NOMO-1 treated with dmso at 0.1 percent for 144 hours (cell line): Measurements from ENCODE around the gene COQ4.
A peak's percentile ranks its signal among the peaks of the same experiment; 100 is the strongest.
"Not testable (repeated sequence)": the region's sequence is repeated elsewhere in the genome, so short reads cannot be mapped to it uniquely, and the experiment has no call there.

Source experiments
- DNase-seq: peaks from one replicate; lab custom pipeline; 2025; ENCODE audit not compliant: unreplicated experiment; lab: John Stamatoyannopoulos, UW

COQ4 gene

GRCh38 chr9:128298535-128299482 is 23.8 kb upstream of the COQ4 start:
- DNase-seq: no peak

DNA sequence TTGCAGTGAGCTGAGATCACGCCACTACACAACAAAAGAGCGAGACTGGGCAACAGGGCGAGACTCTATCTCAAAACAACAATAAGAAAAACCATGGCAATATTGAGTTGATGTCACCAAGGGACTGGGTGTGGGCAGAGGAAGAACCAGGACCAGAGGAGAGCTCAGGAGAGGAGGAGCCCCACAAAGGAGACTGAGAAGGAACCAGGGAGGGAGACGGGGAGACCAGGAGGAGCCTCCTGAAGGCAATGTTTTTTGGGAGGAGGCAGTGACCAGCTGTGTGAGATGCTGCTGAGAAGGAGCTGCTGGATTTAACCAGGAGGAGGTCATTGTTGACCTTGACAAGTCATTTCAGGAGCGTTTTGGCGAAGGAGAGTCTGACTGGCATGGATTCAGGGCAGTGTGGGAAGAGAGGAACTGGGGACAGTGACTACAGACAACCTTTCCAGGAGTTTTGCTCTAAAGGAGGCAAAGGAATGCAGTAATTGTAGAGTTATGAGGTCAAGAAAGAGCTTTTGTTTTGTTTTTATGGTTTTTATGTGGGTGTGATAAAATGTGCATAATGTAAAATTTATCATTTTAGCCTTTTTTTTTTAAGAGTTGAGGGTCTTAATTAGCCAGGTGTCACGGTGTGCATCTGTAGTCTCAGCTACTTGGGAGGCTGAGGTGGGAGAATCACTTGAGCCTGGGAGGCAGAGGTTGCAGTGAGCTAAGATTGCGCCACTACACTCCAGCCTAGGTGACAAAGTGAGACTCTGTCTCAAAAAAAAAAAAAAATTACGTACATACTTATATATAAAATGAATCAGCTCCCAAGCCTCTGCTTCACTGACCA is 18.3 kb upstream of the COQ4 start:
- no peak for DNase-seq

- DNase-seq: no peak
Observed at GRCh38 chr9:128304971-128305288, 17.7 kb upstream of the COQ4 start.

- DNase-seq: no peak
Observed at GRCh38 chr9:128309551-128309950, 13.1 kb upstream of the COQ4 start.

GRCh38 chr9:128310461-128310860 is 12.2 kb upstream of the COQ4 start:
- no peak for DNase-seq

- no peak for DNase-seq
Observed at GRCh38 chr9:128314697-128315096, 7.9 kb upstream of the COQ4 start.

DNA sequence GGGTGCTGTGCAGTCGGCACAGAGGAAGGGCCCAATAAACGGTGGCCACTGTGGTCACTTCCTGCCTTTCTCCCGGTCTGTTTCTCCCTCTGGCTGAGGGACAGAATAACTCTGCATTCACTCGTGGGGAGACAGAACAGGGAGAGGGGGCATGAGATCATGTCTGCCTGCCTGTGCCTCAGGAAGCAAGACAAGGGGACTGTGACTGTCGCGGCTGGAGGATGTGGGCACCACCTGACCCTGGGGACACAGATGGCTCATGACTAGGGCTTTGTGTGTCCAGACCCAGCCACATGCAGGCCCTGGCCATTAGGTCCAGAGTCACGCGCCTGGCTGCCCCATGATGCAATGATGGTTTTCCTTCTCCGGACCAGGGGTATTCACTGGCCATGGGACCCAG is 6.2 kb upstream of the COQ4 start:
- no peak for DNase-seq

DNA sequence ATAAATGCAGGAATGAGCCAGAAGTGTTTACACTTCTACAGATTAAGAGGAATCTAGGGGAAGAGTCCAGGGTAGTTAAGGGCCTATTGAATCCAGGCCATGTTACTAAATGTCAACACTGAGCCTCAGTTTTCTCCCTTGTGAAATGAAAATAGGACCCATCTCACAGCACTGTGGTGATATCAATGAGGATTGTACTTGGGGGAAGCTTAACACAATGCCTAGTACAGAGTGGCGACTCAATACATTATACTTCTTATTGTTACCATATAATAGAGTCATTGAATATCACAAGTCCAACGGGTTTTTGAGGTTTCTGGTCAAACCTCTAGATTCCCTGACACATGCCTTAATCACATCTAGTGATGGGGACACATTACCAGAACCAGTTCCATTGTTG is 5.0 kb upstream of the COQ4 start:
- DNase-seq: no peak

DNA sequence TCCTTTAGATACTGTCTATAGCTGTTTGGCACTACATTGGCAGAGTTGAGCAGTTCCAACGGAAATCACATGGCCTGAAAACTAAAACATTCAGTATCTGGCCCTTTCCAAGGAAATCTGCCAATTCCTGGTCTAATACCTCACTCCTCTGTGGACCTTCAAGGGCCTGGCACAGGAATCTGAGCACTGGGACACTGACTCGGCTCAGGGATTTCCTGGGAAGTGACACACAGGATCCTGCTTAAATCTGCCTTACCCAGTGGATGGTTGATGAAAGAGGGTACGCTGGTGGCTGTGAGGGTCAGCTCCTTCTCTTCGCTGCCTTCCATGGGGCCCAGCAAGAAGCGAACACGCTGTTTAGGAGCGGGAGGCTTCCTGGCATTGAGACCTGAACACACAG is 1.3 kb upstream of the COQ4 start:
- DNase-seq: no peak

DNA sequence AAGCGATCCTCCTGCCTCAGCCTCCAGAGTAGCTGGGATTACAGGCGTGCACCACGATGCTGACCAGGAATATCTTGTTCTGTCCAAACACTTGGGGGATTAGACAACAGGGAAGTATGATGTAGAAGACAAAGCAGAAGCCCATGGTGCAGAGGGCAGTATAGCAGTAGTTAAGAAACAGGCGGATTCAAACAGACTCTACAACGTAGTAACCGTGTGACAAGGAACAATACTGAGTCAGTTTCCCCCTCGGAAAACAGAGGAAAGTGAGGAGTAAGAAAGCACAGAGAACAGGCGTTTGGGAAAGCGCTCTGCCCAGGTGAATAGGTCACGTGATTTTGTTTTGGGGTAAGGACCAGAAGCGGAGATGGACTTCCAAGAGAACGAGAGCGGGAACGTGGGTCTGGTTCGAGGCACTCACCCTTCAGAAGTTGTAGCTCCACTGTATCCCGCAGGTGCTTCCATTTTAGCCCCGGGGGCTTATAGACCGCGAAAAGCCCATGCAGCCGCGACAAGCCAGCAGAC is 698 bp upstream of the COQ4 start:
- no peak for DNase-seq

GRCh38 chr9:128323212-128323730 is 632 bp downstream of the COQ4 start:
- no peak for DNase-seq

DNA sequence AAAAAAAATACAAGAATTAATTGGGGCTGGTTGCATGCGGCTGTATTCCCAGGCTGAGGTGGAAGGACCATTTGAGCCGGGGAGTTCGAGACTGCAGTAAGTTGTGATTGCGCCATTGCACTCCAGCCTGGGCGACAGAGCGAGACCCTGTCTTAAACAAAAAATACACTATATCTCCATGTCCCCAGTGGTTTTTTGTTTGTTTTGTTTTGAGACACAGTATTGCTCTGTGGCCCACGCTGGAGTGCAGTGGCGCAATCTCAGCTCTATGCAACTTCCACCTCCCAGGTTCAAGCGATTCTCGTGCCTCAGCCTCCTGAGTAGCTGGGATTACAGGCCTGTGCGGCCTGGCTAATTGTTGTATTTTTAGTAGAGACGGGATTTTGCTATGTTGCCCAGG is 1.2 kb downstream of the COQ4 start:
- DNase-seq: no peak

GRCh38 chr9:128324401-128324800 is 1.8 kb downstream of the COQ4 start:
- DNase-seq: no peak

DNA sequence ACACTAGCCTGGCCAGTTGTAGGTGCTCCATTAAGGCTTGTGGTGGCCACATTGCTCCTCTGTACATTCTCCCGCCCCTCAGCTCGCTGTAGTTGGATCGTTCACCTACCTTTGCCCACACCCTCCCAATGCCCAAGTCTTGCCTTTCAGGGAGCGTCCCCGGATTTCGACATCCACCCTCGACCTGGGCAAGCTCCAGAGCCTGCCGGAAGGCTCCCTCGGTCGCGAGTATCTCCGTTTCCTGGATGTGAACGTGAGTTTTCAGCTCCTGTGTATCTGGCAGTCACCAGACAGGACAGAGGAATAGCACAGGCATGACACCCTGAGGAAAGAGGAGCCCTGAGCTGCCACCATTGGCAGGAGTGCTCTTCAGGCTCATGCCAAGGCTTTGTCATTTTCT is 3.0 kb downstream of the COQ4 start:
- DNase-seq: no peak

GRCh38 chr9:128333451-128333869 is 10.8 kb downstream of the COQ4 start:
- no peak for DNase-seq

GRCh38 chr9:128335161-128335560 is 12.5 kb downstream of the COQ4 start:
- DNase-seq: no peak

DNA sequence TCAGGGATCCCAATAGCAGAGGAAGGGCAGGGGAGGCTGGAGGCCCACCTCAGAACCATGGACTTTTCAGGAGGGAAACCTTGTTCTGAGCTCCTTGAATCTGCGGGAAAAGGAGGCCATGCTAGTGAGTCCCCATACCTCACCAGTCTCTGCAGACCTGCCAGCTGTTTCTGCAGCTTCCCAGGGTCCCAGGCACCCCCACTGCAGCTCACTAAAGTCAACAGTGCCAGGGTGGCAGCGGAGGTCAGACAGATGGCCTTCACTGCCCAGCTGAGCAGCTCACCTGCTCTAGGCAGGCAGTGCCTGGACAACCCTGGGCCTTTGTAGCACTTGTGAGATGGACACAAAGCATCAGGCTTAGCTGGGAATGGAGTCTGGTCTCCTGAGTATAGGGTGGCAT is 13.3 kb downstream of the COQ4 start:
- no peak for DNase-seq

DNA sequence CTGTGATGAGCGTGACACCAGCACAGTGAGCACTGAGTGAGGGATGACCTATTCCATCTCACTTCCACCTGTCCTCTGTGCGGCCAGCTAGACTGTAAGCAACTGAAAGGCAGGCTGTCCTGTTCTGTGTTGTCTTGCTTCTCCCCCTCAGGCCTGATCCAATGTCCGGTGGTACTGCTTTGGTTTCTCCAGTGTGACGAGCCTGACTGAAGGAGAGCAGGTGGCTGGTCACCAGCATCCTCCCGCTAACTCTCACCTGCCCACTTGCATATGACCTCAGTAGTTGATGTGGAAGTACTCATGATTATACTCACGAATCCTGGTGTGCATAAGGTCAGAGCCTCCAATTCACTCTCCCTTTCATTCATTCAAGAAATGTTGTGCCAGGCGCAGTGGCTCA is 15.3 kb downstream of the COQ4 start:
- DNase-seq: no peak

GRCh38 chr9:128338852-128339614 is 16.4 kb downstream of the COQ4 start:
- not testable (repeated sequence) for DNase-seq

DNA sequence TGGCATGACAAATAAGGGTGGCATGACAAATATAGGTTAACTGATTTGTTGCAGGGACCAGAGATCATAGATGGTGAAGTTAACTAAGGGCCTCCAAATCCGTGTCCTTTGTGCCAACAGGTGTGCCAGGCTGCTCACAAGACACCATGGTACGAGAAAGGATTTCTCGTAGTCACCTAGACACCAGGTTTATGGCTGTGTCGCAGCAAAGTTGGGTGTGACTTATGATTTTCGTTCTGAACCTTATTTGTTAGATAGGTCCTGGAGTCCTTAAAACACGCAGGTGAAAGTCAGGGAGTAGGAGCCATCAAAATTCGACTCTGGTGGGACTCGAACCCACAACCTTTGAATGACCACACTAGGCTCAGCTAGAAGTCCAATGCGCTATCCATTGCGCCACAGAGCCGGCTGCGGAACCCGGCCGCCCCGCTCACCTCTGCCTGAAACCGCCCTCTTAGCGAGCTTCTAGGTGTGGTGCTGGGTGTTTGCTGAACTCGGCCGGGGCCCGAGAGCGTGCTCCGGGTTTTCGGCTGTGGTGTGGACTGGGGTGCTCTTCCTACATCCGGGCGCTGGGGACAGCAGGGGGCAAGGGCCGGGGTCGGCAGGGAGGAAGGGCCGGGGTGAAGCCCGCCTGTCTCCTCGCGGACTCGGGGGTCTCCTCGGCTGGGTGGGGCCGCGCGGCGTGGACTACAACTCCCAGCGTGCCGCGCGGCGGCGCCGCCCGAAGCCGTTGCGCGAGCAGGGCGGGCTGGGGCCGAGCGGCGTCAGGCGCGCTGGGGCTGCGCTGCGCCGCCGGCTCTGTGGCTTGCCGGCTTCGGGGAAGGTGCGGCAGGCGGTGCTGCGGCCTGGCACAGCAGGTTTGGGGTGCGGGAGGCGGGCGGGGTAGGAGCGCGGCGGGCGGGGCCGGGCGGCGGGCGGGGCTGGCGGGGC is 17.4 kb downstream of the COQ4 start, which contains the start of gene SLC27A4:
Gene SLC27A4, plus strand, starts transcription at position 767 of the 930 bp plus-strand sequence. CDS start 2,606 bp downstream, outside the sequence.
- DNase-seq: peak; percentile 73
